ENCODE results near the gene RGS14. TPM values are rescaled to one million over a fixed set of nuclear protein-coding genes. Genes with fewer than 3 reads are reported as not detected.
A peak's percentile ranks its signal among the peaks of the same experiment; 100 is the strongest.
"Not testable (repeated sequence)": the region's sequence is repeated elsewhere in the genome, so short reads cannot be mapped to it uniquely, and the experiment has no call there.

The RGS14 gene
- total RNA-seq, 1 donor from 2014 or later = 9.3 TPM

GRCh38 chr5:177372034-177372896, 14.5 kb downstream of the RGS14 start:
- intact Hi-C loops (cut with DNase I) = no loop called here
- no peak for ATAC-seq
- DNase-seq (ENCODE audit: low spot score) = no peak

DNA sequence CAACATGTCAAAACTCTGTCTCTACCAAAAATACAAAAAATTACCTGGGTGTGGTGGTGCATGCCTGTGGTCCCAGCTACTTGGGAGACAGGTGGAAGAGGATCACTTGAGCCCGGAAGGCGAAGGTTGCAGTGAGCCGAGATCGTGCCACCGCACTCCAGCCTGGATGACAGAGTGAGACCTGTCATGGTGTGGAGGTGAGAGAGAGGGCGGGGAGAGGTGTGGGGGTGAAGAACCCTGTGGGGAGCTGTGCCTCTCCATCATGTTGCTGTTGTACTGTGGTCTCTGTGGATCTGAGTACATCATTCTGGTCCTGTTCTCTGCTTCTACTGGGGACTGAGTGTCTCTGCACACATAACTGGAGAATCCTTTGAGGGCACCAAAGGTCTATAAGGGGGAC, 15.2 kb downstream of the RGS14 start:
- intact Hi-C loops (cut with DNase I) = no loop called here
- ATAC-seq (no peak), DNase-seq (ENCODE audit: low spot score) (no peak)

DNA sequence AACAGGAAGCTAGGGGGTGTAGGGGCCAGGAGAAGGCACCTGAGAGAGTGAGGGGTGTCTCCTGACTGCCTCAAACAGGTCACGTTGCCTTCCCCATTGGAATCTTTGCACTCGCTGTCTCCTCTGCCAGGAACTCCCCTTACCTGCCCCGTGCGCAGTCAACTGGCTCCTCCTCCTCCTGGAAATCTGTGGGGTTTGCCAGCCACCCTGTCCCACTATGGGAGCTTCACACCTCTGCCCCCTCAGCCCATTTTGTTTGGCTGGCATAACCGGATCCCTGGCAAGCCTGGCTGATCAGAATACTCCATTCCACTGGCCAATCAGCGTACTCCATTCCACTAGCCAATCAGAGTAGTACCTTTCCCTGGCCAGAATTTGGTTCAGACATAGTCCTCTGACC, 16.1 kb downstream of the RGS14 start:
- ATAC-seq (no peak), DNase-seq (ENCODE audit: low spot score) (no peak)
- intact Hi-C loops (cut with DNase I) = no loop called here

DNA sequence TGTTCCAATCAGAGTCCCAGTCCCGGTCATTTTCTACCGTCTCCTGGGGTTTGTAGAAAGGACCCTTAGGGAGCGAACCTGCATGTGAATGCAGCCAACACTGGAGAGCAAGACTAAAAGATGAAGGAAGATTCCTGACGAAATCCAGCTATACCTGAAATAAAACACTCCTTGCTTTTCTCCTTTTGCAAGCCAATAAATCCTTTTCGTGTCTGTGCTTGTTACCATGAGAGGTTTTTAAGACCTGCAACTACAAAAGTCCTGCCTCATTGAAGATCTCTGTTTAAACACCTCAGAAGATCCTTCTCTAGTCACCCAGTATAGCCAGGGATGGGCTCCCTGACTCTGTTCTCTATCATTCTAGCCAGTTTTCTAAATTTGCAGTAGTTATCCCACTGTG, 16.5 kb downstream of the RGS14 start:
- ATAC-seq (no peak), DNase-seq (ENCODE audit: low spot score) (no peak)
- intact Hi-C loops (cut with DNase I) = no loop called here

GRCh38 chr5:177375516-177375915, 17.8 kb downstream of the RGS14 start:
- DNase-seq (ENCODE audit: low spot score); intact Hi-C loops (cut with DNase I); ATAC-seq: not testable (repeated sequence)

DNA sequence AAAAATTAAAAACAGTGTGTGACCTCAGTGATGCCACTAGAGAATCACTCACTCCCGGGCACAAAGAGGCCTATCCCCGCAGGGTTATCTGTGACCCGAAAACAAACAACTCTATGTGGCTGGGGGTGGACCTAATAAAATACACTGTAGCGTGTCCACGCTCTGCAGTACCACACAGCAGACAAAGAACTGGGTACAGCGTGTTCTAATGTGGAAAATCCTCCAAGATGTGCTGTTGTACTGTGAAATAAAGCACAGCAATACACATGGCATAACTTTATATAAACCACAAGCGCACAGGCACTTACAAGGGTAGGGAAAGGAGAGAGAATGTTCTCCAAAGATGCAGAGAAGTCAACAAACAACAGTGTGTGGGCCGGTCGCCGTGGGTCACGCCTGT, 18.4 kb downstream of the RGS14 start:
- intact Hi-C loops (cut with DNase I) = no loop called here
- ATAC-seq (peak; percentile 33), DNase-seq (ENCODE audit: low spot score) (no peak)

- ATAC-seq = no peak
- intact Hi-C loops (cut with DNase I) = no loop called here
- DNase-seq (ENCODE audit: low spot score) = no peak
Observed at GRCh38 chr5:177377851-177378776, 20.4 kb downstream of the RGS14 start.

- ATAC-seq = no peak
- no peak for DNase-seq (ENCODE audit: low spot score)
- intact Hi-C loops (cut with DNase I) = no loop called here
Observed at GRCh38 chr5:177378884-177379883, 21.5 kb downstream of the RGS14 start.

- DNase-seq (ENCODE audit: low spot score) = no peak
- intact Hi-C loops (cut with DNase I) = no loop called here
- ATAC-seq = no peak
Observed at GRCh38 chr5:177380805-177381126, 23.0 kb downstream of the RGS14 start.

DNA sequence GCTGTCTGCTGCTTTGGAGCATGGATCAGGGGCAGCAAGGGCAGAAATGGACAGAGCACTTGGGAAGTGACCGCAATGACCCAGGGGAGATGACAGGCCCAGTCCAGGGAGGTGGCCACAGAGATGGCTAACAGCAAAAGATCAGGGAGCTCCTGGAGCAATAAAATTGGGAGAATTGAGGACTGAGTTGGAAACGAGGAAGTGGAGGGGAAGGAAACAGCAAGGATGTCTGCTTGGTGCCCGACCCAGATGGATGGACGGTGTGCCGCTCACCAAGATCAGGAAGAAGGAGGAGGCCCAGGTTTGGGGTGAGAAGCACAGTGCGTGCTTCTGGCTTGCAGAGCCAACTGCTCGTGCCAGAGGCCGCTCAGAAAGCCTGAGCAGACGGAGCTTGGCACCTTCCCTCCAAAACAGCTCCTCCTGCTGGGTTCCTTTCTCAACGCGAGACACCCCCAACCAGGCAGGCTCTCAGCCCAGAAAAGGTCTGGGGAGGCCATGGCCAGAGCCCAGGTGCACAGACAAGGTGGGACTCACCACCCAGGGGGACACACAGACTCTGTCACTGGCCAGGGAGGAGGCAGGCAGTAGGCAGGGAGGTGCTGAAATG, 24.8 kb downstream of the RGS14 start:
- ATAC-seq (no peak), DNase-seq (ENCODE audit: low spot score) (no peak)
- intact Hi-C loops (cut with DNase I) = no loop called here

DNA sequence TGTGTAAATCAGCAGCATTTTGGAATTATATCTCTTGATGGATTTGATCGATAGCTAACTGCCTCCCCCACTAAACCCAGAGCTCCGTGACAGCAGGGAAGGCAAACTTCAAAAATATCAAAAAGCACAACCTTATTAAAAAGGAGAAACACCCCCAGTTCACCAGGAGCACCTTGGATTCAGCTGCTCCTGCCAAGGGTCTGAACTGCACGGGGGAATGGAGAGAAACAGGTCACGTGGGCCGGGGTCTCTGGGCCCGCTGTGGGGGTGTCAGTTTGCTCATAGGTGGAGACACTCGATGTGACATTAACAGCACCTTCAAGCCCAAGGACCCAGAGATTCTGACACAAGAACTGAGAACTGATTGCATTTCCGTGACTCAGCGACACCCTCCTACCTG, 25.5 kb downstream of the RGS14 start:
- ATAC-seq = no peak
- intact Hi-C loops (cut with DNase I) = no loop called here
- no peak for DNase-seq (ENCODE audit: low spot score)

DNA sequence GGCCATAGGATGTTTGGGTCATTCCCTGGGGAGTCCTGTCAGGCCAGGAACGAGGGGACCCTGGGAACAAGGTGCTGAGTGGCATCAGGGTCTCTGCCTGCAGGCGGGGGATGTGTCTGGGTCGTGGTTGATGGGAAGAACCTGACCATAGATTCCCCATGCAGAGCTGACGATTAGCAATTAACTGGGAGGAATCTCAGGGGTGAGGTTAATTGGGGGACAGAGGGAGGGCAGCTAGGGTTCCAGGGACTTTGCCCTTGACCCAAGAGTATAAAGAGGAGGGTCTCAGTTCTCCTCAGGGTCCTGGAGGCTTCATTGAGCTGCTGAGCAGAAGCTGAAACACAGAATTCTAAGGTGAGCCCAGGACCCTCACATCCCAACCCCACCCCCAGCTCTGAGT, 26.4 kb downstream of the RGS14 start, which contains the start of gene SLC34A1:
Gene SLC34A1 (plus strand): TSS at position 301 of the 400 bp plus-strand sequence. CDS start 1,308 bp downstream, outside the sequence.
- DNase-seq (ENCODE audit: low spot score) = no peak
- no peak for ATAC-seq
- intact Hi-C loops (cut with DNase I) = no loop called here

DNA sequence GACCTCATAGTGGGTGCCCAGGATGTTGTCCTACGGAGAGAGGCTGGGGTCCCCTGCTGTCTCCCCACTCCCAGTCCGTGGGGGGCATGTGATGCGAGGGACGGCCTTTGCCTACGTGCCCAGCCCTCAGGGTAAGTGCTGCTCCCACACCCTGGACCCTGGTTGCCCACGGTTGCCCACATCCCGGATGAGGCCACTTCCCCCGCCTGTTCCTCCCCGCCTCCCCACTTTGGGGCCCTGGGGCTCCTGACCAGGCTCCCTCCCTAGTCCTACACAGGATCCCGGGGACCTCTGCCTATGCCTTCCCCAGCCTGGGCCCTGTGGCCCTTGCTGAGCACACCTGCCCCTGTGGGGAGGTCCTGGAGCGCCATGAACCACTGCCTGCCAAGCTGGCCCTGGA, 28.0 kb downstream of the RGS14 start:
- DNase-seq (ENCODE audit: low spot score) = no peak
- ATAC-seq = no peak
- intact Hi-C loops (cut with DNase I) = no loop called here

GRCh38 chr5:177386542-177386941, 28.8 kb downstream of the RGS14 start:
- intact Hi-C loops (cut with DNase I) = no loop called here
- ATAC-seq (no peak), DNase-seq (ENCODE audit: low spot score) (no peak)

DNA sequence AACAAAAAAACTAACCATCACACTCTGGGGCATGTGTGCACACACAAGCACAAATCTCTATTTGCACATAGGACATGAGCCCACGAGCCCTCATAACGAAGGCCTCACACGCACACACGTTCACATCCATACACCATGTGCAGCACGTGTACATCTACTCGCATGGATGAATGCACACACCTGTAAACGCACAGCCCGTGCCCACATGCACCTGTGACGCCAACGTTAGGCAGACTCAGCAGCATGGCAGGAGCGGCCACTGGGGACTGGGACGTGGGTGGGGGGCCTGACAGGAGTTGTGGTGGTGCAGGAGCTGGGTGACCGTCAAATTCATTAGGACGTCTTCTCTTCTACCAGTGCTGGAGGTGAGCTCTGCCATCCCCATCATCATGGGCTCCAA, 29.7 kb downstream of the RGS14 start:
- DNase-seq (ENCODE audit: low spot score) = no peak
- no peak for ATAC-seq
- intact Hi-C loops (cut with DNase I) = no loop called here

DNA sequence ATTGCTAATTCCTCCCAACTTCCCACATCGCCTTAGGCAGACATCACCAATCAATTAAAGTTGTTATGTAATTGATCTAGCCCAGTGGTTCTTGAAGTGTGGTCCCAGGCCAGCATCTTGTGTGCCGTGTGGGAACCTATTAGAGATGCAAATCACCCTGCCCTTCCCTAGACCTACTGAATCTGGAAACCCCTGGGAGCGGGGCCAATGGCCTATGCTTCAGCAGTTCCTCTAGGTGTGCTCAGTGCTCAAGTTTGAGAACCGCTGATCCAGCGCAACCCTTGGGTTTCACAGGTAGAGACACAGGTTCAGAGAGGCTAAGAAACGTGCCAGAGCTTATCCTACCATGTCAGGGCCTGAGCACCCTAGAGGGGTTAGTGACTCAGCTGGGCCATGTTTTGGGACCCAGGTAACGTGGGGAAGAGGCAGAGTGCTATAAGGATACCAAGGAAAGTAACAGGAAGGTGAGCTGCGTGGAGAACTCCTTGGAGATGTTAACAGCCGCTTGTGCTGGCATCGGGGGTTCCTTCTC, 30.9 kb downstream of the RGS14 start:
- intact Hi-C loops (cut with DNase I) = no loop called here
- DNase-seq (ENCODE audit: low spot score) = no peak
- ATAC-seq = no peak

GRCh38 chr5:177389241-177390169, 31.8 kb downstream of the RGS14 start:
- ATAC-seq (no peak), DNase-seq (ENCODE audit: low spot score) (no peak)
- intact Hi-C loops (cut with DNase I) = loop anchor here (5.0 kb wide), 1 partner anchor 113 kb away; no protein-coding TSS in a partner anchor
